Motor neuron (in vitro differentiated cells): ENCODE data around the gene CDA. TPM values are rescaled to one million over a fixed set of nuclear protein-coding genes. Genes with fewer than 3 reads are reported as not detected.
"Not testable (repeated sequence)": the region's sequence is repeated elsewhere in the genome, so short reads cannot be mapped to it uniquely, and the experiment has no call there.

Experiments used
- ATAC-seq, 8 experiments: fragments of 200-7000 bp; cut with Tn5 transposase; replicated peaks in 6 of 8; 2 replicates each; pipeline ENCODE4 v1.8.0; 2021; ENCODE audit warnings: mild to moderate bottlenecking in 8 of 8, moderate library complexity in 8 of 8
- H3K27ac ChIP-seq, 2 donors: fragments of 250-450 bp; sonication (Bioruptor Pico); 2 replicates each; pipeline ENCODE4 v1.9.0; 2021; ENCODE audit warnings: antibody characterized with exemption in 2 of 2, mild to moderate bottlenecking in 2 of 2, moderate library complexity in 1 of 2
- H3K4me1 ChIP-seq, 2 donors: fragments of 250-450 bp; sonication (Bioruptor Pico); replicated peaks in 1 of 2; 2 replicates each; pipeline ENCODE4 v1.6.1; 2021; ENCODE audit warnings: antibody characterized with exemption in 2 of 2, mild to moderate bottlenecking in 2 of 2, moderate library complexity in 1 of 2
- H3K4me3 ChIP-seq, 5 donors: fragments of 250-450 bp; sonication (Bioruptor Pico); 2 replicates each; pipeline ENCODE4 v1.9.0; 2021; ENCODE audit warnings: antibody characterized with exemption in 5 of 5, mild to moderate bottlenecking in 5 of 5, moderate library complexity in 4 of 5
- WGBS, 10 experiments: fragments of 450-650 bp; shearing (Covaris generic); methylation state at CpG; one replicate each; pipeline ENCODE4 v1.0.0; 2022; 5-methylcytosine and 5-hydroxymethylcytosine counted together
- in situ Hi-C, 9 experiments: fragments of 400-800 bp; cut with MboI; loops; one replicate each; pipeline ENCODE4 v1.15.0; 2021; ENCODE audit warnings: low sequenced_read_pairs in 9 of 9, low pct_unique_long_range_greater_than_20kb in 2 of 9; ENCODE audit not compliant: unreplicated experiment in 9 of 9
- total RNA-seq, 8 experiments: library from RNA; unstranded; fragments of 300-600 nt; gene quantifications; 2 replicates each; pipeline versions ENCODE4 v1.2.3 to v1.2.4, GENCODE V29; 2022

The CDA gene
- total RNA-seq, 8 experiments from 2014 or later, result 0.61 TPM; not detected in 7

DNA sequence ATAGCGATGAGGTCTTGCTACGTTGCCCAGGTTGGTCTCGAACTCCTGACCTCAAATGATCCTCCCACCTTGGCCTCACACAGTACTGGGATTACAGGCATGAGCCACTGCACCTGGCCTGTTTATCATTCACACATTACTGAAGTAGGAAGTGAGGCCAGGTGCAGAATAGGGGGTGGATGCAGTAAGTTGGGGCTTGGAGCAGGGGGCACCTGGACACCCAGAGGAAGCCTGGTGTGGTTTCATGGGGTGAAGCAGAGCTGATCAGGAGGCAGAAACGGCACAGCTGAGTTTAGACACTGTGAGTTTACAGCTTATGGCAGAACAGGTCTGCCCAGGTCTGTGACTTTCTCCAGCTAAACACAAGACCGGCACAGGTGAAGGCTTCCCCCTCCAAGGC lies 4.9 kb downstream of the CDA start:
- peaks cover 3 to 14% of the 10 kb centered on the region in 2 donors for H3K4me1 ChIP-seq
- 60 to 94% (median 85%) methylated on average over 1 to 5 of the region's 5 CpGs; no CpG with 5 or more reads in 3 of the 10 experiments for WGBS, 10 experiments
- in situ Hi-C loops, result no loop called here
- no peak overlapping the region for H3K27ac ChIP-seq
- no peak overlapping the region for H3K4me3 ChIP-seq
- no peak for ATAC-seq

DNA sequence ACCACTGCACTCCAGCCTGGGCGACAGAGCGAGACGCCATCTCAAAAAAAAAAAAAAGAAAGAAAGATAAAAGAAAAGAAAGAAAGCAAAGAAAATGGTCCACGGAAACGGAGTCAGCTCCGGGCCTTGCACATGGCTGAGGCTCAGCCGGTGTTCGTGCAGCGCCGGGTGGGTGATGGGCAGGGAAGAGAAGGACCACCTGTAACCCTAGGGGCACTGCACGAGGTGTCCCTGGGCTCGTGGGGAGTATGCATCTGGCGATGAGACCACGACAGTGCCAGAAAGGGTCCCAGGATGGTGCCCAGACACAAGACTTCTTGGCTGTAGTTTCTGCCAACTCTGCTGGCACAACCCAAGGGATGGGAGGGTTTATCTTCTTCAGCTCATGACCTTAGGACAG lies 5.8 kb downstream of the CDA start:
- 68 to 93% (median 85%) methylated on average over 3 to 13 of the region's 14 CpGs; no CpG with 5 or more reads in 1 of the 10 experiments for WGBS, 10 experiments
- Histone ChIP-seq H3K4me3 (no peak overlapping the region), H3K4me1 (peaks cover 3 to 13% of the 10 kb centered on the region in 2 donors), H3K27ac (no peak overlapping the region)
- in situ Hi-C loops, result no loop called here
- ATAC-seq, result no peak

DNA sequence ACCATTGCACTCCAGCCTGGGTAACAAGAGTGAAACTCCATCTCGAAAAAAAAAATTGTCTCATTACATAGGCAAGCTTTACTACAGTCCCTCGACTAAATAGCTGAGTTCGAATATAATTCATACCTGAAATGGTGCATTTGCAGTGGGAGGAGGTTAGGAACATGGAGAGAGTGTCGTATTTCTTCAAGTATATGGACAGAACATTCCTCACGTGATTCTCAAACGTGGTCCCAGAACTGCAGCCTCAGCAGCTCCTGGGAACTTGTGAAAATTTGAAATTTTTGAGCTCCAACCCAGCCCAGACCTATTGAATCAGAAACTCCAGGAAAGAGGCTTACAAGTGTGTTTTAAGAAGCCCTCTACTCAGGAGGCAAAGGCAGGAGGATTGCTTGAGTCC lies 7.2 kb downstream of the CDA start:
- Histone ChIP-seq H3K27ac (no peak overlapping the region), H3K4me3 (no peak overlapping the region), H3K4me1 (no peaks in the 10 kb centered on the region)
- 0 to 58% (median 38%) methylated on average over 1 to 6 of the region's 6 CpGs; no CpG with 5 or more reads in 3 of the 10 experiments for WGBS, 10 experiments
- ATAC-seq, result no peak
- in situ Hi-C loops, result no loop called here

DNA sequence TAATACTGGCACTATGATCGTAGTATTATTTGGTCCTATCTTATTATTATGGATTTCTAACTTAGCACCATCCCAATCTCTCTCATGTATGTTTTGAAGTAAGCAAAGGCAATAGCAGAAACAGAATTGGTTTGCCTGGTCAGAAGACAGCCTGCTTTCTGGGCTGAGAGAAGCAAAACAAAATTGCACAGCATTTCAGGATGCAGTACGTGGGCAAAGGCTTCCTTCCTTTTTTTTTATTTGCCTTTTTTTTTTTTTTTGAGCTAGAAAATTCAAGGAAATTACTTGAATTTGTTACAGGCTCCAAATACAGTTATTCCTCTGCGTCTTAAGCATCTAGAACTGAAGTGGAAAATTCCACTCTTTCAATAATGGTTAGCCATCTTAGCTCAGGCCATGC lies 8.8 kb downstream of the CDA start:
- no peak for ATAC-seq
- H3K27ac ChIP-seq, result no peak overlapping the region
- no peaks in the 10 kb centered on the region for H3K4me1 ChIP-seq
- WGBS, 10 experiments, result 29 to 100% (median 71%) methylated on average over 2 to 3 of the region's 3 CpGs; no CpG with 5 or more reads in 2 of the 10 experiments
- H3K4me3 ChIP-seq, result no peak overlapping the region
- in situ Hi-C loops, result no loop called here

DNA sequence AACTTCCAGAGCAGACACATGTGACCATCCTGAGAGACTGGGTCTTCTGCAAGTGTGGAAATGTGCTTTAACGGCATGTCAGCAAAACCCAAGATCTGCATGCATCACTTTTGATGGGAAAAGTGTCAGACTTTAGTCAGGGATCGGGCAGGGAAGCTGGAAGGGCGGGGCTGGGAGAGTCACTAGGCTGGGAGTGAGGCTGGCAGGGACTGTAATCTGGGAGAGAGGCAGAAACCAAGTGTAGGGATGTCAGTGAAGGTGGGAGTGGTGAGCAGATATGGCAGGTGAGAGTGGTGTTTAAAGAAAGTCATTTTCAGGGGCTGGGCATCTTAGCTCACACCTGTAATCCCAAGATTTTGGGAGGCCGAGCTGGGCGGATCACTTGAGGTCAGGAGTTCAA lies 11.3 kb downstream of the CDA start:
- Histone ChIP-seq H3K27ac (no peak overlapping the region), H3K4me1 (no peaks in the 10 kb centered on the region), H3K4me3 (no peak overlapping the region)
- WGBS, 10 experiments, result 0 to 100% (median 79%) methylated on average over 1 to 5 of the region's 5 CpGs; no CpG with 5 or more reads in 1 of the 10 experiments
- peak in 2 of 8 experiments; percentile 39 to 46 for ATAC-seq
- in situ Hi-C loops, result no loop called here

DNA sequence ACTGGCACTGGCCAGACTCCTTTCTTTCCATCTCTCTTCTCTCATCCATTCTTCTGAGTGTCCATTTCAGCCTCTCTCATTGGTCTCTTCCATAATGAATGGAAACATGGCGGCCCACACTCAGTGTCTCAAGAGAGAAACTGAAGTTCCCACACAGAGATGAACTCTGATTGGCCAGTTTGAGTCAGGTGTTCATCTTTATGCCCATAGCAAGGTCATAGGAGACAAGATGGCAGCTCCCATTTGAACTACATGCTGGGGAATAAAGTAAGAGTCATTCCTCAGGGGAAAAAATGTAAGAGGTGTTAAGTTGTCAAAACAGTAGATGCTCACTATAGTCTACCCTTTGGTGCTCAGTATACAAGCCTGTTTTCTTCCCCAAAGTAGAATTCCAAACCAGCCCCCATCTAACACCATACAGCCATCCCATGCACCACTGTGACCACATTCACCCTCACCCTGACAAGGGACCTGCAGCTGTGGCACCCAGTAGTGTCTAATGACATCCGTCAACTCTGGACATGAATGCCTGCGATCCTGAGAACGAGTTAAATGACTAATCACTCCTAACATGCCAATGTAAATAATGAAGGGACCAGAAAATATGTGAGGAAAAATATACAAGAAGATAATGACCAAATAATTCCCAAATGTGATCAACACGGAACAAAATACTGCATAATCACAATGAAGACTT lies 12.4 kb downstream of the CDA start:
- ATAC-seq, result no peak
- H3K27ac ChIP-seq, result no peak overlapping the region

DNA sequence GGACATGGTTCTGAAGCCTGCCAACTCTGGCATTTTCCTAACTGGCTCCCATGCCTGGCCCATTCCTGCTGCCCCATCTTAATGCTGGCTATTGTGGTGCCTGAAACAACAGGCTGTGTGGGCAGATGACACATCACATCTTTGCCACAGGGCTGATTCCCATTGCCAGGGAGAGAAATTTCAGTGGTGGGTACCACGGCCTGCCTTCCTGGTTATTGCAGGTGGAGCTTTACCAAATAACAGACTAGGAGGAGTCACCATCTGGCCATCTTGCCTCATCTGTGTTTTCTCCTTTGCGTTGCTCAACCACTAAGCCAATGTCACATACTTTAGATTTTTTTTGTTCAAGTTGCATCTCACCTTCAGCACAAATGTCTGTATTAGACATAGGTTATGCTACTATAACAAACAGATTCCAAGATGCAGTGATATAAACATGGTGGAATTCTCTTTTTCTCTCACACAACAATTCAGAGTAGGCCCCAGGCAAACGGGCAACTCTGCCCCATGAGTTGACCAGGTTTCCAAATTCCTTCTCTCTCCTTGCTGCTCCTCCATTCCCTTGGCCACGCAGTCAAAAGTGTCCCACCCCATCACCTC lies 14.1 kb downstream of the CDA start:
- Histone ChIP-seq H3K27ac (no peak overlapping the region), H3K4me3 (no peak overlapping the region), H3K4me1 (no peaks in the 10 kb centered on the region)
- 42 to 100% (median 85%) methylated on average over 1 to 4 of the region's 4 CpGs; no CpG with 5 or more reads in 1 of the 10 experiments for WGBS, 10 experiments
- in situ Hi-C loops, result no loop called here
- no peak for ATAC-seq

More for the DNA sequence above, 12.4 kb downstream of the CDA start:
- WGBS, 10 experiments, result 31 to 100% (median 72%) methylated on average over 1 to 5 of the region's 5 CpGs; no CpG with 5 or more reads in 1 of the 10 experiments
- in situ Hi-C loops, result no loop called here
- H3K4me3 ChIP-seq, result no peak overlapping the region
- H3K4me1 ChIP-seq, result no peaks in the 10 kb centered on the region

DNA sequence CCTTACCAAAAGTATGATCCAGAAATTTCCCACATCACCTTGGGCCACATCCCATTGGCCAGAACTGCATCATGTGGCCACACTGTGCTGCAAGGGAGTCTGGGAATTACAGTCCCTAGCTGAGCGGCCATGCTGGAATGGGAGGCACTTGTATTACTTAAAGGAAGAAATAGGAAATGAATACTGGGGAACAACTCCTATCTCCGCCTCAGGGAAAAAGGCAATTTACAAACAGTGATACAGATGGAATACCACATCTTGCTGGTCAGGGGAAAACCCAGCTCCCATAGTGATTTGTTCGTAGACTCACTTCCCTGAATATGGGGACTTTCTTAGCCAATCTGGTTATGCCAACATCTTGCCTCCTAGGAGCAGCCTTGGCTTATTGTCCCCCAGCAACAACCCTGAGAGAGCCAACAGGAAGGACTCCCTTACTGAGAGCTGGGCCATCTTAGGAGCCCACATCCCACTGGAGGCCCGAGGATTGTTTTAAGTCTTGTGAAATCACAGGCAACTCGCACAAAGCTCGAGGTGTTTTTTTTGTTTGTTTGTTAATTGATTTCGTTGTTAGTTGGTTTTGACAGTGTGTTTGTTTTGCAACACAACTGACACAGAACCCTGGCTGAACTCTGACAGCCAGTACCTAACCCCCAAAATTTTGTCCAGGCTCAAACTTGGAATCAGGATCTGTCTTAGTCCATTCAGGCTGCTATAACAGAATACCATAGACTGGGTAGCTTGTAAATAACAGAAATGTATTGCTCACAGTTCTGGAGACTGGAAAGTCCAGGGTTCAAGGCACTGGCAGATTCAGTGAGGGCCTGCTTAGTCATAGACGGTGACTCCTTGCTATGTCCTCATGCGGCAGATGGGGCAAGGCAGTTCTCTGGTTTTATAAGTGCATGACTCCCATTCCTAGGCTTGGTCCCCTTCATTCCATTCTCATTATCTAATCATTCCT lies 14.9 kb downstream of the CDA start:
- H3K4me1 ChIP-seq, result no peaks in the 10 kb centered on the region
- in situ Hi-C loops, result no loop called here
- no peak overlapping the region for H3K27ac ChIP-seq
- WGBS, 10 experiments, result 48 to 91% (median 83%) methylated on average over 1 to 9 of the region's 9 CpGs; no CpG with 5 or more reads in 2 of the 10 experiments
- peak in 2 of 8 experiments; percentile 56 to 73 for ATAC-seq
- no peak overlapping the region for H3K4me3 ChIP-seq

DNA sequence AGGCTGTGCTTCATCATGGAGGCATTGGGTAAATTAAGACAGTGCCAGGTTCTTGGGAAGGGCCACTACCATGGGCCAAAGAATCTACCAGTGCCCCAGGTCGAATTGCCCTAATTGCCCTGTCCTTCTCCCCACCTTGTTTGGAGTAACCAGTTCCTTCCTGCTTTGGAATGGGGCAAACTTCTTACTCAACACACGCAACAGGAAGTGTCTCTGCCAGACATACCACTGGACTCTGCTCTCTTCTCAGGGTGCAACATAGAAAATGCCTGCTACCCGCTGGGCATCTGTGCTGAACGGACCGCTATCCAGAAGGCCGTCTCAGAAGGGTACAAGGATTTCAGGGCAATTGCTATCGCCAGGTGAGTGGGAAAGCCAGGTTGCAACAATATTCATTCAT lies 15.8 kb downstream of the CDA start:
- H3K4me1 ChIP-seq, result no peaks in the 10 kb centered on the region
- no peak for ATAC-seq
- WGBS, 10 experiments, result 79 to 100% (median 87%) methylated on average over 2 to 7 of the region's 7 CpGs; no CpG with 5 or more reads in 2 of the 10 experiments
- in situ Hi-C loops, result no loop called here
- no peak overlapping the region for H3K4me3 ChIP-seq
- no peak overlapping the region for H3K27ac ChIP-seq

DNA sequence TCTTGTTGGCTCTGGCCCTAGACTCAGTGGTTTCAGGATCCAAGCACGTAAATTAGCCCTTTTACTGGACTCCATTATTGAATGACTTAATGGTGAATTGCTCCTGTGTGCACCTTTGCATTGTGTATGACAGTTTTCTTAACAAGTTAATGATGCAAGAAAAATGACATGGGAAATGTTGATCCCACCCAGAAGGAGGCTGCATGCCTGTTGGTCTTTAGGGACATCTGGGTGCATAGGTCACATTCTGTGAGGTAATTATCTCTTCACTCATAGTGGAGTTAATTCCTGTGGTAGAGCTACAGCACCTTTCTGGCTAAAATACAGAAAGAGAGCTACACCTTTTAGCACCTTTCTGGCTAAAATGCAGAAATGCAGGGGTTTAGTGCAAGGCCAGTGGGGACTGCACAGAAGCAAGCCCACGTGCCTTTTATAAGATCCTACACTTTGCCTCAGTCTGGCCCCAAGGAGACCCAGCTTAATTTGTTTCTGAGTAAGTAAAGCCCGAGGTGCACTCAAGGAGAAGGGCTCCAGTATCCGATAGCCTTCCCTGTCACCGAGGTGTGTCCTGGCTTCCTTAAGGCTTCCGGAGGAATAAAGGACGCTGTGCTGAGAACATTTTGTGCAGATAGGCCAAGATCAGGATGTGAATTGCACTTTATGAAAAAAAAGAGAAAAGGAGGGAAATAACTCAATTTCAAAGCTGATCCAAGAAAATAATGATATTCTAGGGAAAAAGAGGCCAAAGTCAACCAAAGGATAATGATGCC lies 18.1 kb downstream of the CDA start:
- WGBS, 10 experiments, result 0 to 100% (median 40%) methylated on average over 1 to 4 of the region's 7 CpGs; no CpG with 5 or more reads in 1 of the 10 experiments
- ATAC-seq, H3K4me3 ChIP-seq, in situ Hi-C loops, H3K4me1 ChIP-seq, H3K27ac ChIP-seq: not testable (repeated sequence)

DNA sequence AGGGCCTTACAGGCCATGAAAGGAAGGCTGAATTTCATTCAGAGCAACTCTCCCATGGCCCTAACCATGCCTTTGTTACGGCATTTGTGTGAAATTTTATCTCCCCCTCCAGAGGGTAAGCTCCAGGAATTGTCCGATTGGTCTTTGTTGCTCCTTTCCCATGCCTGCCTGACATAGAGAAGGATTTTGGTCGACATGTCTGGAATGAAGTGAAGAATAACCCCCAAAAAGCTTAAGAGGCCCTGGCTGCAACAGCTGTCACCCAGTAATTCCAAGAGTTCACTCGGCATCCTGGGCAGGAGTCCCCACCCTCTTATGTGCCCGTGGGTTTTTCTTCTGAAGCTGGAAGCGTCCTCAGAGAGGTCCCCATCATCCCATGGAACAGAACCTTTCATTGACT lies 20.6 kb downstream of the CDA start:
- no peak for ATAC-seq
- H3K27ac ChIP-seq, result no peak overlapping the region
- H3K4me1 ChIP-seq, result no peaks in the 10 kb centered on the region
- H3K4me3 ChIP-seq, result no peak overlapping the region
- in situ Hi-C loops, result no loop called here
- 44 to 95% (median 77%) methylated on average over 1 to 6 of the region's 6 CpGs; no CpG with 5 or more reads in 3 of the 10 experiments for WGBS, 10 experiments

DNA sequence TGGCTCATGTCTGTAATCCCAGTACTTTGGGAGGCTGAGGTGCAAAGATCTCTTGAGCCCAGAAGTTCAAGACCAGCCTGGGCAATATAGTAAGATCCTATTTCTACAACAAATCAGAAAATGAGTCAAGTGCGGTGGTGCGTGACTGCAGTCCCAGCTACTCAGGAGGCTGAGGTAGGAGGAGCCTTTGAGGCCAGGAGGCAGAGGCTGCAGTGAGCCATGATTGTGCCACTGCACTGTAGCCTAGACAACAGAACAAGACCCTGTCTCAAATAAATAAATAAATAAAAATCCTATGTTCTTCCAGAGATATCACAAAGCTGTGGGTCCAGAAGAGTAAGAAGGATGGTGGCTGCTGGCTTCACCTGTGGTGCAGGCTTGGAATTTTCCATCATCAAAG lies 22.1 kb downstream of the CDA start:
- no peak overlapping the region for H3K4me3 ChIP-seq
- no peak for ATAC-seq
- no peak overlapping the region for H3K27ac ChIP-seq
- no peaks in the 10 kb centered on the region for H3K4me1 ChIP-seq
- in situ Hi-C loops, result no loop called here
- WGBS, 10 experiments, result 93 to 100% (median 100%) methylated on average over 2 of the region's 2 CpGs; no CpG with 5 or more reads in 5 of the 10 experiments
